H1 (cell line): ENCODE data around the gene MTIF3. TPM values are rescaled to one million over a fixed set of nuclear protein-coding genes. Genes with fewer than 3 reads are reported as not detected.

Source experiments
- CTCF ChIA-PET: fragments of 300-600 bp; sonication (Branson Sonifier 250); formaldehyde crosslinking; loops from one replicate; lab custom pipeline; 2021; ENCODE audit not compliant: partially characterized antibody; lab: Charles Lee
- POLR2A ChIA-PET: fragments of 300-600 bp; sonication (Branson Sonifier 250); formaldehyde crosslinking; loops from one replicate; lab custom pipeline; 2021; ENCODE audit warnings: inconsistent platforms; ENCODE audit not compliant: partially characterized antibody; lab: Charles Lee
- DNase-seq, 2 experiments: peaks; one replicate each; pipeline versions ENCODE4 v3.0.0 to v3.0.0-alpha.2; 2010 to 2022; ENCODE audit warnings: low spot score in 2 of 2, low read depth in 1 of 2, mixed read lengths in 1 of 2
- FAIRE-seq: peaks from 2 replicates; lab custom pipeline; 2011; peaks lifted over from hg19 to GRCh38; lab: Jason Lieb, UNC
- H2AFZ ChIP-seq: 2 replicates; pipeline ENCODE4 v1.8.1; 2012; ENCODE audit warnings: low read length, inconsistent platforms
- H2AK5ac ChIP-seq: 2 replicates; pipeline ENCODE4 v1.6.1; 2013; ENCODE audit warnings: low read depth, low read length
- H2BK120ac ChIP-seq: replicated peaks from 2 replicates; pipeline ENCODE3; 2013; ENCODE audit warnings: low read depth, low read length, inconsistent platforms
- H2BK12ac ChIP-seq: 2 replicates; pipeline ENCODE4 v1.6.1; 2013; ENCODE audit warnings: low read depth, low read length
- H2BK15ac ChIP-seq: 2 replicates; pipeline ENCODE4 v1.6.1; 2013; ENCODE audit warnings: low read length
- H2BK20ac ChIP-seq: 2 replicates; pipeline ENCODE4 v1.6.1; 2013; ENCODE audit warnings: low read length
- H2BK5ac ChIP-seq: 2 replicates; pipeline ENCODE4 v1.6.1; 2013; ENCODE audit warnings: low read depth, low read length
- H3K14ac ChIP-seq: 2 replicates; pipeline ENCODE4 v1.6.1; 2013; ENCODE audit warnings: inconsistent platforms; ENCODE audit not compliant: insufficient read length
- H3K18ac ChIP-seq: 2 replicates; pipeline ENCODE4 v1.6.1; 2013; ENCODE audit warnings: low read length; ENCODE audit errors: extremely low read depth
- H3K23ac ChIP-seq: 2 replicates; pipeline ENCODE4 v1.6.1; 2013; ENCODE audit warnings: inconsistent platforms; ENCODE audit not compliant: insufficient read length
- H3K23me2 ChIP-seq: 2 replicates; pipeline ENCODE4 v1.6.1; 2013; ENCODE audit warnings: low read depth, low read length
- H3K27ac ChIP-seq: 2 replicates; pipeline ENCODE4 v1.6.1; 2011; ENCODE audit warnings: low read depth, low read length, inconsistent platforms
- H3K27me3 ChIP-seq, 4 experiments: replicated peaks in 1 of 4; 1 replicate in 1 of 4; 2 replicates in 3 of 4; pipeline versions ENCODE4 v1.6.1 to v1.8.1; 2011 to 2013; ENCODE audit warnings: low read length in 3 of 4, mild to moderate bottlenecking in 3 of 4, inconsistent platforms in 2 of 4, mixed read lengths in 2 of 4, moderate library complexity in 1 of 4; ENCODE audit not compliant: control insufficient read depth in 3 of 4, insufficient read depth in 3 of 4; ENCODE audit errors: extremely low read depth in 1 of 4
- H3K36me3 ChIP-seq, 4 experiments: 2 replicates each; pipeline versions ENCODE4 v1.6.1 to v1.8.1; 2011 to 2013; ENCODE audit warnings: mild to moderate bottlenecking in 4 of 4, low read length in 3 of 4, moderate library complexity in 2 of 4, control low read depth in 1 of 4, inconsistent platforms in 1 of 4; ENCODE audit not compliant: insufficient read depth in 4 of 4, control insufficient read depth in 2 of 4
- H3K4ac ChIP-seq: replicated peaks from 2 replicates; pipeline ENCODE3; 2013; ENCODE audit warnings: low read length, low read depth, mixed read lengths, inconsistent platforms; ENCODE audit not compliant: insufficient read length
- H3K4me1 ChIP-seq, 4 experiments: replicated peaks in 1 of 4; 1 replicate in 1 of 4; 2 replicates in 3 of 4; pipeline versions ENCODE4 v1.6.1 to v1.8.1; 2011 to 2013; ENCODE audit warnings: low read length in 3 of 4, inconsistent platforms in 2 of 4, mixed read lengths in 1 of 4; ENCODE audit not compliant: insufficient read depth in 4 of 4, control insufficient read depth in 3 of 4
- H3K4me2 ChIP-seq, 2 experiments: 2 replicates each; pipeline versions ENCODE4 v1.6.1 to v1.8.1; 2011 to 2013; ENCODE audit warnings: low read depth in 2 of 2, low read length in 2 of 2, control low read depth in 1 of 2, inconsistent platforms in 1 of 2, mild to moderate bottlenecking in 1 of 2; ENCODE audit not compliant: insufficient read depth in 1 of 2
- H3K4me3 ChIP-seq, 4 experiments: fragments of 200-600, 300-600 bp in 1 of 4; sonication (generic), shearing (Covaris generic), sonication (Bioruptor Twin) in 1 of 4; 2 replicates each; pipeline versions ENCODE4 v1.5.1 to v1.8.1; 2011 to 2016; ENCODE audit warnings: low read length in 4 of 4, low read depth in 3 of 4, control low read depth in 2 of 4, inconsistent platforms in 2 of 4, mild to moderate bottlenecking in 2 of 4, mixed read lengths in 1 of 4, moderate library complexity in 1 of 4; ENCODE audit not compliant: insufficient read depth in 2 of 4; ENCODE audit errors: extremely low read depth in 1 of 4
- H3K56ac ChIP-seq: replicated peaks from 2 replicates; pipeline ENCODE3; 2013; ENCODE audit warnings: low read depth, mild to moderate bottlenecking, mixed read lengths, low read length, inconsistent platforms; ENCODE audit not compliant: insufficient read length
- H3K79me1 ChIP-seq: 2 replicates; pipeline ENCODE4 v1.6.1; 2013; ENCODE audit warnings: low read depth, low read length, control low read depth
- H3K79me2 ChIP-seq, 2 experiments: 2 replicates each; pipeline versions ENCODE4 v1.6.1 to v1.8.1; 2012 to 2013; ENCODE audit warnings: low read length in 2 of 2, mild to moderate bottlenecking in 2 of 2, inconsistent platforms in 1 of 2; ENCODE audit not compliant: insufficient read depth in 2 of 2, control insufficient read depth in 1 of 2
- H3K9ac ChIP-seq, 4 experiments: replicated peaks in 1 of 4; 1 replicate in 1 of 4; 2 replicates in 3 of 4; pipeline versions ENCODE4 v1.6.1 to v1.8.1; 2011 to 2013; ENCODE audit warnings: low read depth in 3 of 4, low read length in 3 of 4, control low read depth in 2 of 4, mild to moderate bottlenecking in 2 of 4, moderate library complexity in 2 of 4, inconsistent platforms in 1 of 4; ENCODE audit errors: extremely low read depth in 1 of 4
- H3K9me3 ChIP-seq, 2 experiments: 2 replicates each; pipeline versions ENCODE4 v1.6.1 to v1.8.1; 2012 to 2013; ENCODE audit warnings: mild to moderate bottlenecking in 2 of 2, moderate library complexity in 2 of 2, control low read depth in 1 of 2, inconsistent platforms in 1 of 2, low read depth in 1 of 2, low read length in 1 of 2, mixed read lengths in 1 of 2; ENCODE audit not compliant: insufficient read depth in 2 of 2
- H4K20me1 ChIP-seq, 2 experiments: replicated peaks in 1 of 2; 2 replicates each; pipeline versions ENCODE3 to v1.8.1; 2011 to 2013; ENCODE audit warnings: inconsistent platforms in 2 of 2, low read length in 2 of 2, mild to moderate bottlenecking in 1 of 2; ENCODE audit not compliant: insufficient read depth in 2 of 2, control insufficient read depth in 1 of 2
- H4K5ac ChIP-seq: 2 replicates; pipeline ENCODE4 v1.6.1; 2013; ENCODE audit warnings: low read length, low read depth, mixed read lengths, inconsistent platforms; ENCODE audit not compliant: insufficient read length
- H4K8ac ChIP-seq: 2 replicates; pipeline ENCODE4 v1.8.0; 2013; ENCODE audit warnings: mild to moderate bottlenecking, moderate library complexity, low read length, inconsistent platforms; ENCODE audit not compliant: insufficient read depth; ENCODE audit errors: extremely low read depth
- H4K91ac ChIP-seq: replicated peaks from 2 replicates; pipeline ENCODE3; 2013; ENCODE audit warnings: low read length, mixed read lengths, inconsistent platforms; ENCODE audit not compliant: insufficient read length
- NANOG ChIP-seq: IDR thresholded peaks from 2 replicates; pipeline ENCODE4 v1.6.1; 2011; ENCODE audit warnings: low read length, low read depth, mild to moderate bottlenecking, inconsistent platforms; ENCODE audit not compliant: insufficient read depth, poor library complexity, severe bottlenecking
- SP2 ChIP-seq: IDR thresholded peaks from 2 replicates; pipeline ENCODE4 v1.6.1; 2012; ENCODE audit warnings: mild to moderate bottlenecking, low read length, inconsistent platforms
- ZNF274 ChIP-seq: IDR thresholded peaks from 2 replicates; pipeline ENCODE4 v1.7.0; 2012; ENCODE audit warnings: low read length, borderline replicate concordance; ENCODE audit errors: extremely low read depth
- WGBS, 2 experiments: shearing (Covaris generic) in 1 of 2; methylation state at CpG; one replicate each; pipeline versions ENCODE4 v1.1.6 to v1.1.7; 2013 to 2015; ENCODE audit warnings: low lambda C conversion rate in 2 of 2, mixed read lengths in 2 of 2, inconsistent platforms in 1 of 2, low coverage in 1 of 2, missing lambda C conversion rate in 1 of 2; ENCODE audit not compliant: insufficient replicate concordance in 2 of 2, insufficient coverage in 1 of 2, insufficient read length in 1 of 2; ENCODE audit errors: extremely low coverage in 1 of 2, missing lambda C conversion rate in 1 of 2; 5-methylcytosine and 5-hydroxymethylcytosine counted together
- polyA plus RNA-seq, 7 experiments: library from polyadenylated mRNA; depleted of rRNA in 3 of 7; stranded (reverse) in 5 of 7; unstranded in 2 of 7; fragments of >200 nt in 5 of 7; fragments of 200-250 nt in 2 of 7; gene quantifications; 1 replicate in 5 of 7; 2 replicates in 1 of 7; 4 replicates in 1 of 7; pipeline versions ENCODE4 v1.2.1 to v1.2.3, GENCODE V29; 2011 to 2013; ENCODE audit warnings: missing spikeins in 2 of 7, mixed read lengths in 2 of 7
- total RNA-seq: library from RNA; stranded (reverse); fragmentation: NEBNext Ultra II Directional; extraction: Animal tissue kit (Norgen Biotek cat#: 25700); gene quantifications from 2 replicates; pipeline ENCODE4 v1.2.1, GENCODE V29; 2021

Gene MTIF3
- total and polyA plus RNA-seq, 2 of the 8 experiments (the other 6 are each of a cell fraction or from before 2014, with no cell fraction given): 29.4 to 36.4 TPM

- Histone ChIP-seq H3K56ac (no peak overlapping the region), H3K27me3 (peaks cover 0 to 5% (median 3%) of the 10 kb centered on the region in 4 experiments; a peak in 2 of 7 replicates), H3K4me1 (no peaks in the 10 kb centered on the region; a peak in 1 of 7 replicates), H3K18ac (no peak overlapping the region), H3K4me3 (no peak overlapping the region), H2BK5ac (no peak overlapping the region), H2BK120ac (no peak overlapping the region), H3K9me3 (no peaks in the 10 kb centered on the region), H2AK5ac (no peak overlapping the region), H3K23ac (no peak overlapping the region), H3K36me3 (no peaks in the 10 kb centered on the region), H3K79me2 (no peaks in the 10 kb centered on the region), H3K23me2 (peaks cover 3% of the 10 kb centered on the region; the same call in 1 of the 2 replicates), H4K20me1 (no peaks in the 10 kb centered on the region), H2BK12ac (no peak overlapping the region), H4K8ac (no peak overlapping the region), H3K4me2 (no peak overlapping the region), H4K5ac (no peak overlapping the region), H2BK15ac (no peak overlapping the region), H3K4ac (no peak overlapping the region), H3K14ac (no peak overlapping the region), H4K91ac (no peak overlapping the region), H3K79me1 (no peaks in the 10 kb centered on the region), H2AFZ (no peak overlapping the region), H3K9ac (no peak overlapping the region), H2BK20ac (no peak overlapping the region), H3K27ac (no peak overlapping the region)
- WGBS, 2 experiments: 86% methylated on average over 1 of the region's 1 CpG; no CpG with 5 or more reads in 1 of the 2 experiments
- DNase-seq (no peak), FAIRE-seq (no peak)
- CTCF ChIA-PET: interaction anchor here (1.0 kb wide), 1 partner anchor 38 kb away, joined by 3 read pairs; no protein-coding TSS in a partner anchor
- POLR2A ChIA-PET: no interaction called here
- TF ChIP-seq ZNF274 (no peak), NANOG (no peak), SP2 (no peak)
Measured at GRCh38 chr13:27419328-27419727, 31.0 kb downstream of the MTIF3 start.
